ENCODE data around the gene SPSB1. TPM values are rescaled to one million over a fixed set of nuclear protein-coding genes. Genes with fewer than 3 reads are reported as not detected.

SPSB1 gene
- total RNA-seq, 1 experiment from 2014 or later = 2.9 TPM

GRCh38 chr1:9265037-9265436 lies 27.7 kb upstream of the SPSB1 start:
- H3K9me3 Mint-ChIP-seq = peaks cover 5 to 9% of the 10 kb centered on the region in 2 experiments; a peak in 4 of 5 replicates
- Histone ChIP-seq H3K18ac (ENCODE audit: insufficient read length, low read depth, low read length) (no peak overlapping the region), H4K91ac (ENCODE audit: insufficient read length, low read depth, low read length) (no peak overlapping the region), H3K14ac (ENCODE audit: insufficient read depth, low read length) (no peak overlapping the region), H3K4me2 (ENCODE audit: insufficient read depth, insufficient read length, low read length) (no peak overlapping the region), H3K9me3 (ENCODE audit: control insufficient read depth, low read depth, low read length) (no peaks in the 10 kb centered on the region), H3K23ac (ENCODE audit: insufficient read length, low read depth, low read length) (no peak overlapping the region), H2BK12ac (ENCODE audit: insufficient read length, low read depth, low read length) (no peak overlapping the region), H2BK15ac (ENCODE audit: low read depth, low read length) (no peak overlapping the region), H3K27ac (ENCODE audit: insufficient read length, low read depth, low read length) (no peak overlapping the region), H2BK20ac (ENCODE audit: low read depth, low read length, poor library complexity, severe bottlenecking) (no peak overlapping the region), H4K5ac (ENCODE audit: insufficient read length, low read depth, low read length) (no peak overlapping the region), H3K56ac (ENCODE audit: insufficient read length, low read depth, low read length) (no peak overlapping the region), H3T11ph (ENCODE audit: low read length) (no peak overlapping the region), H3K9ac (ENCODE audit: extremely low read depth, insufficient read length, low read length) (no peak overlapping the region), H3K79me1 (ENCODE audit: insufficient read depth, low read depth, low read length, poor library complexity, severe bottlenecking) (no peaks in the 10 kb centered on the region), H2AFZ (ENCODE audit: low read length) (no peak overlapping the region), H3K27me3 (ENCODE audit: insufficient read depth, low read length) (no peaks in the 10 kb centered on the region), H3K23me2 (ENCODE audit: insufficient read length, low read depth, low read length, poor library complexity, severe bottlenecking) (no peaks in the 10 kb centered on the region), H3K4ac (ENCODE audit: low read depth, low read length) (no peak overlapping the region), H4K8ac (replicated peaks; ENCODE audit: insufficient read length, low read depth, low read length) (no peak overlapping the region), H3K79me2 (ENCODE audit: insufficient read depth, low read length) (no peaks in the 10 kb centered on the region), H2BK120ac (ENCODE audit: low read depth, low read length, poor library complexity, severe bottlenecking) (no peak overlapping the region), H2AK5ac (ENCODE audit: insufficient read length, low read length) (no peak overlapping the region), H4K20me1 (ENCODE audit: control insufficient read depth, insufficient read depth, insufficient read length) (no peaks in the 10 kb centered on the region), H2BK5ac (ENCODE audit: insufficient read length, low read length) (no peak overlapping the region), H3K4me1 (ENCODE audit: insufficient read depth, low read length) (no peaks in the 10 kb centered on the region)
- H3K27ac Mint-ChIP-seq = no peak overlapping the region
- peaks cover 3% of the 10 kb centered on the region for H3K27me3 Mint-ChIP-seq (ENCODE audit: low read depth)
- no peak for DNase-seq
- peaks cover 9 to 24% of the 10 kb centered on the region in 2 experiments for H3K4me1 Mint-ChIP-seq
- H3K36me3 Mint-ChIP-seq (ENCODE audit: insufficient read depth in 1 of 3, low read depth in 3 of 3) = peaks cover 3 to 17% (median 8%) of the 10 kb centered on the region in 3 experiments; a peak in 5 of 7 replicates
- WGBS (ENCODE audit: extremely low coverage, insufficient read length, low lambda C conversion rate) = no CpG with 5 or more reads among the region's 10 CpGs
- no peak for TF ChIP-seq CTCF (conservative IDR thresholded peaks at IDR 0.05)
- no peak overlapping the region for H3K4me3 Mint-ChIP-seq

All from H9 (cell line).